K562 (cell line): ENCODE data around the gene SEZ6L. TPM values are rescaled to one million over a fixed set of nuclear protein-coding genes. Genes with fewer than 3 reads are reported as not detected.

Experiments used
- ATAC-seq: fragments of 200-7000 bp; cut with Tn5 transposase; 3 replicates; pipeline ENCODE4 v1.9.1; 2020; ENCODE audit warnings: moderate library complexity
- BruUV-seq: library from RNA; stranded (reverse); fragments of 400-500 nt; replicated peaks from 2 replicates; lab custom pipeline; 2021; lab: Mats Ljungman, UMichigan
- CTCF ChIA-PET: fragments of 300-600 bp; formaldehyde crosslinking; extraction: SDS; loops from one replicate; lab custom pipeline; 2021; ENCODE audit warnings: low intra/inter-chr PET ratio; lab: Yijun Ruan, JAX
- POLR2A ChIA-PET: fragments of 300-600, 350-650 bp; sonication (Branson Sonifier 250); formaldehyde crosslinking; extraction: SDS; loops from one replicate; lab custom pipeline; 2021; ENCODE audit warnings: antibody characterized with exemption, inconsistent platforms; lab: Yijun Ruan, JAX
- DNase-seq, 4 experiments: peaks; one replicate each; pipeline versions ENCODE4 v3.0.0 to v3.0.0-alpha.2; 2011 to 2018; ENCODE audit warnings: low spot score in 3 of 4, mixed read lengths in 3 of 4; ENCODE audit errors: extremely low read depth in 1 of 4
- FAIRE-seq: peaks from 2 replicates; lab custom pipeline; 2011; peaks lifted over from hg19 to GRCh38; lab: Jason Lieb, UNC
- H2AFZ ChIP-seq: 2 replicates; pipeline ENCODE4 v1.6.0; 2011; ENCODE audit warnings: low read depth, low read length, control low read depth, inconsistent platforms
- H3K27ac ChIP-seq: fragments of 200-600 bp; 3 replicates; pipeline ENCODE4 v1.8.0; 2011; ENCODE audit warnings: low read depth, mild to moderate bottlenecking, control low read depth, inconsistent platforms, low read length, moderate library complexity, mixed read lengths; ENCODE audit errors: extremely low read depth
- H3K27me3 ChIP-seq, 2 experiments: fragments of 300-600 bp in 1 of 2; 2 replicates in 1 of 2; 3 replicates in 1 of 2; pipeline versions ENCODE4 v1.6.0 to v1.8.0; 2011; ENCODE audit warnings: inconsistent platforms in 2 of 2, low read length in 2 of 2, mild to moderate bottlenecking in 1 of 2, mixed read lengths in 1 of 2, moderate library complexity in 1 of 2; ENCODE audit not compliant: control insufficient read depth in 2 of 2, insufficient read depth in 2 of 2
- H3K36me3 ChIP-seq: fragments of 300-600 bp; 3 replicates; pipeline ENCODE4 v1.8.0; 2011; ENCODE audit warnings: mild to moderate bottlenecking, low read length, inconsistent platforms; ENCODE audit not compliant: control insufficient read depth, insufficient read depth
- H3K4me1 ChIP-seq, 2 experiments: fragments of 200-600 bp in 1 of 2; replicated peaks in 1 of 2; 2 replicates in 1 of 2; 3 replicates in 1 of 2; pipeline versions ENCODE4 v1.5.1 to v1.8.0; 2011; ENCODE audit warnings: inconsistent platforms in 2 of 2, low read length in 2 of 2, mild to moderate bottlenecking in 1 of 2, mixed read lengths in 1 of 2, moderate library complexity in 1 of 2; ENCODE audit not compliant: control insufficient read depth in 2 of 2, insufficient read depth in 2 of 2
- H3K4me2 ChIP-seq: 2 replicates; pipeline ENCODE4 v1.6.1; 2011; ENCODE audit warnings: low read length, control low read depth, inconsistent platforms, mixed read lengths; ENCODE audit not compliant: insufficient read depth
- H3K4me3 ChIP-seq: fragments of 200-600 bp; sonication (generic), shearing (Covaris generic); 2 replicates; pipeline ENCODE4 v1.5.1; 2016; ENCODE audit warnings: control low read depth, inconsistent platforms
- H3K79me2 ChIP-seq: fragments of 200-600 bp; 3 replicates; pipeline ENCODE4 v1.8.0; 2011; ENCODE audit warnings: low read length, inconsistent platforms; ENCODE audit not compliant: control insufficient read depth, insufficient read depth
- H3K9ac ChIP-seq, 2 experiments: 2 replicates each; pipeline versions ENCODE4 v1.6.0 to v1.6.1; 2011; ENCODE audit warnings: low read depth in 2 of 2, low read length in 2 of 2, control low read depth in 1 of 2, inconsistent platforms in 1 of 2, mild to moderate bottlenecking in 1 of 2, mixed read lengths in 1 of 2; ENCODE audit not compliant: insufficient read depth in 1 of 2
- H3K9me1 ChIP-seq: one replicate; pipeline ENCODE4 v1.6.0; 2011; ENCODE audit warnings: inconsistent platforms, mild to moderate bottlenecking, low read length, moderate library complexity; ENCODE audit not compliant: control insufficient read depth, insufficient read depth
- H3K9me3 ChIP-seq: replicated peaks from 2 replicates; pipeline ENCODE4 v1.5.1; 2011; ENCODE audit warnings: low read depth, low read length, inconsistent platforms; ENCODE audit not compliant: control insufficient read depth, insufficient read depth
- H4K20me1 ChIP-seq: replicated peaks from 2 replicates; pipeline ENCODE4 v1.6.1; 2011; ENCODE audit warnings: low read length, inconsistent platforms, mixed read lengths; ENCODE audit not compliant: control insufficient read depth, insufficient read depth
- ARNT ChIP-seq, 2 experiments: fragments of 450-650 bp; IDR thresholded peaks; 2 replicates each; pipeline ENCODE4 v1.6.1; 2016; ENCODE audit warnings: mild to moderate bottlenecking in 1 of 2
- CBX5 ChIP-seq: IDR thresholded peaks from 2 replicates; pipeline ENCODE4 v1.6.1; 2014; ENCODE audit warnings: low read depth, borderline replicate concordance
- CHD4 ChIP-seq: fragments of 200-600 bp; sonication (generic); IDR thresholded peaks from 3 replicates; pipeline ENCODE4 v1.6.1; 2012; ENCODE audit warnings: low read depth, mild to moderate bottlenecking, mixed read lengths, low read length, inconsistent platforms; ENCODE audit not compliant: insufficient read depth, insufficient replicate concordance, poor library complexity, severe bottlenecking
- HEY1 ChIP-seq: fragments of 250-450 bp; sonication (Bioruptor Pico); IDR thresholded peaks from 2 replicates; pipeline ENCODE4 v1.5.0; 2020; ENCODE audit warnings: mild to moderate bottlenecking, moderate library complexity, borderline replicate concordance
- HNRNPH1 ChIP-seq: fragments of 200-400 bp; formaldehyde crosslinking; optimal IDR thresholded peaks from 2 replicates; pipeline ENCODE3; 2017; ENCODE audit warnings: low read depth, mild to moderate bottlenecking, low read length, moderate library complexity
- HNRNPLL ChIP-seq: fragments of 200-400 bp; formaldehyde crosslinking; IDR thresholded peaks from 2 replicates; pipeline ENCODE4 v1.6.1; 2017; ENCODE audit warnings: low read length, low read depth, mild to moderate bottlenecking; ENCODE audit not compliant: poor library complexity, severe bottlenecking
- IRF2 ChIP-seq: sonication (generic); formaldehyde crosslinking; IDR thresholded peaks from 2 replicates; pipeline ENCODE4 v1.8.1; 2022; ENCODE audit warnings: mild to moderate bottlenecking, missing genetic modification reagents
- KLF13 ChIP-seq: fragments of 450-650 bp; IDR thresholded peaks from 2 replicates; pipeline ENCODE4 v1.6.1; 2016; ENCODE audit warnings: missing genetic modification characterization, low read depth, mild to moderate bottlenecking, missing compliant biosample characterization, moderate library complexity, borderline replicate concordance
- MCM2 ChIP-seq: fragments of 450-650 bp; IDR thresholded peaks from 2 replicates; pipeline ENCODE4 v1.6.1; 2017; ENCODE audit warnings: low read depth, mild to moderate bottlenecking
- MIER1 ChIP-seq: fragments of 450-650 bp; IDR thresholded peaks from 2 replicates; pipeline ENCODE4 v1.6.1; 2016; ENCODE audit warnings: antibody characterized with exemption, mild to moderate bottlenecking, low read depth
- RCOR1 ChIP-seq, 2 experiments: IDR thresholded peaks; 2 replicates each; pipeline ENCODE4 v1.6.1; 2012; ENCODE audit warnings: low read depth in 2 of 2, low read length in 2 of 2, borderline replicate concordance in 1 of 2, improper control_type of control experiment in 1 of 2
- SMARCA5 ChIP-seq: fragments of 450-650 bp; IDR thresholded peaks from 2 replicates; pipeline ENCODE4 v1.6.1; 2016
- WGBS: fragments of 100-300 bp; shearing (Covaris generic); methylation state at CpG from one replicate; pipeline ENCODE4 v1.1.6; 2016; ENCODE audit warnings: low coverage, mixed read lengths; ENCODE audit not compliant: insufficient coverage; ENCODE audit errors: missing lambda C conversion rate; 5-methylcytosine and 5-hydroxymethylcytosine counted together
- in situ Hi-C: fragments of 300-500 bp; cut with MboI; formaldehyde crosslinking; loops from 4 replicates; pipeline ENCODE4 v1.15.0; 2018; ENCODE audit warnings: inconsistent platforms, mixed read lengths
- intact Hi-C: fragments of 100-400 bp; cut with micrococcal nuclease; formaldehyde crosslinking; loops from 2 replicates; pipeline ENCODE4 v1.14.2; 2022
- polyA plus RNA-seq, 8 experiments: library from polyadenylated mRNA; depleted of rRNA in 4 of 8; stranded (reverse) in 5 of 8; unstranded in 3 of 8; fragments of >200 nt; fragmentation: Nextera tagmentation in 2 of 8; fragmentation: Illumina TruSeq in 1 of 8; extraction: Ambion mirVana in 2 of 8; extraction: Trizol in 1 of 8; gene quantifications; 2 replicates each; pipeline versions ENCODE4 v1.2.1 to v1.2.3, GENCODE V29; 2011 to 2014; ENCODE audit warnings: inconsistent platforms in 1 of 8, missing spikeins in 1 of 8
- total RNA-seq, 7 experiments: library from RNA; depleted of rRNA in 6 of 7; stranded (reverse); fragments of >200 nt in 6 of 7; fragmentation: Illumina TruSeq in 2 of 7; extraction: Trizol in 2 of 7; gene quantifications; 2 replicates each; pipeline versions ENCODE4 v1.2.1 to v1.2.3, GENCODE V29; 2011 to 2021; ENCODE audit warnings: low replicate concordance in 1 of 7
- TF ChIP-seq, protein P1 (sequence below): fragments of 450-650 bp; formaldehyde crosslinking; IDR thresholded peaks from 2 replicates; pipeline ENCODE4 v1.4.0; 2020; ENCODE audit warnings: mild to moderate bottlenecking
- TF ChIP-seq, protein P2 (sequence below): sonication (generic); formaldehyde crosslinking; IDR thresholded peaks from 2 replicates; pipeline ENCODE4 v1.8.0; 2022; ENCODE audit warnings: missing genetic modification reagents, mild to moderate bottlenecking, moderate library complexity, borderline replicate concordance
- TF ChIP-seq, protein P3 (sequence below): sonication (generic); formaldehyde crosslinking; IDR thresholded peaks from 2 replicates; pipeline ENCODE4 v1.8.1; 2023; ENCODE audit warnings: mild to moderate bottlenecking, missing genetic modification reagents, moderate library complexity
- TF ChIP-seq, protein P4 (sequence below): fragments of 450-650 bp; IDR thresholded peaks from 2 replicates; pipeline ENCODE4 v1.6.1; 2018; ENCODE audit not compliant: partially characterized antibody

SEZ6L gene
- total and polyA plus RNA-seq, 9 of the 15 experiments (the other 6 are each of a cell fraction or from before 2014, with no cell fraction given) = not detected

DNA sequence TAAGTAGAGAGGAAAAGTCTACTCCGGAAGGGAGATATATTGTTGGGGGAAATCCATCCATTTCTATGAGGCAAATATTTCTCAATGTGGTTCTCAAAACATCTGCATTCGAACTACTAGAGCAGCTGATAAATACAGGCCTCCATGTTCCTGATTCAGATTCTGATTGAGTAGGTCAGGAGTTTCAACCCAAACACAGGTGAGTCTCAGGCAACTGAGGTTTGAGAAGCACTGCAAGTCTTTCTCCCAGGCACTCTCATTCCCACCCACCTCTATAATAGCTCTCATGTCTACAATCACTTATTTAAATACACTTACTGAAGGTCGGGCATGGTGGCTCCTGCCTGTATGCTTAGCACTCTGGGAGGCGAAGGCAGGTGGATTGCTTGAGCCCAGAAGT is 245.1 kb downstream of the SEZ6L start:
- H3K9ac ChIP-seq = no peak overlapping the region
- no peaks in the 10 kb centered on the region for H3K36me3 ChIP-seq
- no peaks in the 10 kb centered on the region for H3K9me3 ChIP-seq
- DNase-seq (no peak), ATAC-seq (no peak), FAIRE-seq (no peak)
- no peak overlapping the region for H3K4me3 ChIP-seq
- H3K4me1 ChIP-seq = no peaks in the 10 kb centered on the region; a peak in 1 of 5 replicates
- no peaks in the 10 kb centered on the region for H3K9me1 ChIP-seq
- WGBS = 40% methylated on average over 4 of the region's 4 CpGs
- H3K27ac ChIP-seq = no peak overlapping the region
- POLR2A ChIA-PET = no interaction called here
- 0 out of 5 replicates have a peak, but pooled peaks cover 2 to 4% of the 10 kb centered on the region in 2 experiments for H3K27me3 ChIP-seq
- no TSS peak for BruUV-seq
- in situ Hi-C loops (no loop called here), intact Hi-C loops (no loop called here)
- no peaks in the 10 kb centered on the region for H3K79me2 ChIP-seq
- H2AFZ ChIP-seq = no peak overlapping the region
- no peaks in the 10 kb centered on the region for H4K20me1 ChIP-seq
- no peak overlapping the region for H3K4me2 ChIP-seq
- CTCF ChIA-PET = no interaction called here
- TF ChIP-seq, protein P1, sequence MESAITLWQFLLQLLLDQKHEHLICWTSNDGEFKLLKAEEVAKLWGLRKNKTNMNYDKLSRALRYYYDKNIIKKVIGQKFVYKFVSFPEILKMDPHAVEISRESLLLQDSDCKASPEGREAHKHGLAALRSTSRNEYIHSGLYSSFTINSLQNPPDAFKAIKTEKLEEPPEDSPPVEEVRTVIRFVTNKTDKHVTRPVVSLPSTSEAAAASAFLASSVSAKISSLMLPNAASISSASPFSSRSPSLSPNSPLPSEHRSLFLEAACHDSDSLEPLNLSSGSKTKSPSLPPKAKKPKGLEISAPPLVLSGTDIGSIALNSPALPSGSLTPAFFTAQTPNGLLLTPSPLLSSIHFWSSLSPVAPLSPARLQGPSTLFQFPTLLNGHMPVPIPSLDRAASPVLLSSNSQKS (CRISPR knock-in tag) = no peak
- TF ChIP-seq IRF2 (CRISPR knock-in tag) = no peak
- TF ChIP-seq, protein P2, sequence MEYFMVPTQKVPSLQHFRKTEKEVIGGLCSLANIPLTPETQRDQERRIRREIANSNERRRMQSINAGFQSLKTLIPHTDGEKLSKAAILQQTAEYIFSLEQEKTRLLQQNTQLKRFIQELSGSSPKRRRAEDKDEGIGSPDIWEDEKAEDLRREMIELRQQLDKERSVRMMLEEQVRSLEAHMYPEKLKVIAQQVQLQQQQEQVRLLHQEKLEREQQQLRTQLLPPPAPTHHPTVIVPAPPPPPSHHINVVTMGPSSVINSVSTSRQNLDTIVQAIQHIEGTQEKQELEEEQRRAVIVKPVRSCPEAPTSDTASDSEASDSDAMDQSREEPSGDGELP (CRISPR knock-in tag) = no peak
- TF ChIP-seq MIER1 = no peak
- TF ChIP-seq MCM2 = no peak
- no peak for TF ChIP-seq HNRNPH1
- TF ChIP-seq SMARCA5 = no peak
- no peak for TF ChIP-seq KLF13 (tag)
- TF ChIP-seq ARNT (IDR thresholded peaks at IDR 0.05) = no peak
- TF ChIP-seq RCOR1 (IDR thresholded peaks at IDR 0.05; ENCODE audit: borderline replicate concordance in 1 of 2, low read depth in 2 of 2, low read length in 2 of 2) = no peak
- TF ChIP-seq, protein P3, sequence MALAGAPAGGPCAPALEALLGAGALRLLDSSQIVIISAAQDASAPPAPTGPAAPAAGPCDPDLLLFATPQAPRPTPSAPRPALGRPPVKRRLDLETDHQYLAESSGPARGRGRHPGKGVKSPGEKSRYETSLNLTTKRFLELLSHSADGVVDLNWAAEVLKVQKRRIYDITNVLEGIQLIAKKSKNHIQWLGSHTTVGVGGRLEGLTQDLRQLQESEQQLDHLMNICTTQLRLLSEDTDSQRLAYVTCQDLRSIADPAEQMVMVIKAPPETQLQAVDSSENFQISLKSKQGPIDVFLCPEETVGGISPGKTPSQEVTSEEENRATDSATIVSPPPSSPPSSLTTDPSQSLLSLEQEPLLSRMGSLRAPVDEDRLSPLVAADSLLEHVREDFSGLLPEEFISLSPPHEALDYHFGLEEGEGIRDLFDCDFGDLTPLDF = no peak
- TF ChIP-seq CHD4 = no peak
- TF ChIP-seq CBX5 = no peak
- TF ChIP-seq HNRNPLL = no peak
- TF ChIP-seq HEY1 (CRISPR knock-in tag) = no peak
- TF ChIP-seq, protein P4, sequence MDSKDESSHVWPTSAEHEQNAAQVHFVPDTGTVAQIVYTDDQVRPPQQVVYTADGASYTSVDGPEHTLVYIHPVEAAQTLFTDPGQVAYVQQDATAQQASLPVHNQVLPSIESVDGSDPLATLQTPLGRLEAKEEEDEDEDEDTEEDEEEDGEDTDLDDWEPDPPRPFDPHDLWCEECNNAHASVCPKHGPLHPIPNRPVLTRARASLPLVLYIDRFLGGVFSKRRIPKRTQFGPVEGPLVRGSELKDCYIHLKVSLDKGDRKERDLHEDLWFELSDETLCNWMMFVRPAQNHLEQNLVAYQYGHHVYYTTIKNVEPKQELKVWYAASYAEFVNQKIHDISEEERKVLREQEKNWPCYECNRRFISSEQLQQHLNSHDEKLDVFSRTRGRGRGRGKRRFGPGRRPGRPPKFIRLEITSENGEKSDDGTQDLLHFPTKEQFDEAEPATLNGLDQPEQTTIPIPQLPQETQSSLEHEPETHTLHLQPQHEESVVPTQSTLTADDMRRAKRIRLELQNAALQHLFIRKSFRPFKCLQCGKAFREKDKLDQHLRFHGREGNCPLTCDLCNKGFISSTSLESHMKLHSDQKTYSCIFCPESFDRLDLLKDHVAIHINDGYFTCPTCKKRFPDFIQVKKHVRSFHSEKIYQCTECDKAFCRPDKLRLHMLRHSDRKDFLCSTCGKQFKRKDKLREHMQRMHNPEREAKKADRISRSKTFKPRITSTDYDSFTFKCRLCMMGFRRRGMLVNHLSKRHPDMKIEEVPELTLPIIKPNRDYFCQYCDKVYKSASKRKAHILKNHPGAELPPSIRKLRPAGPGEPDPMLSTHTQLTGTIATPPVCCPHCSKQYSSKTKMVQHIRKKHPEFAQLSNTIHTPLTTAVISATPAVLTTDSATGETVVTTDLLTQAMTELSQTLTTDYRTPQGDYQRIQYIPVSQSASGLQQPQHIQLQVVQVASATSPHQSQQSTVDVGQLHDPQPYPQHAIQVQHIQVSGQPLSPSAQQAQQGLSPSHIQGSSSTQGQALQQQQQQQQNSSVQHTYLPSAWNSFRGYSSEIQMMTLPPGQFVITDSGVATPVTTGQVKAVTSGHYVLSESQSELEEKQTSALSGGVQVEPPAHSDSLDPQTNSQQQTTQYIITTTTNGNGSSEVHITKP = no peak
